H54 (cell line): ENCODE results near the gene FBXW7.

ENCODE experiments used
- DNase-seq: peaks from one replicate; pipeline ENCODE4 v3.0.0; 2011; ENCODE audit warnings: low spot score, mixed read lengths; ENCODE audit not compliant: insufficient read length
- FAIRE-seq: peaks from 3 replicates; lab custom pipeline; 2011; peaks lifted over from hg19 to GRCh38; lab: Jason Lieb, UNC
- POLR2A ChIP-seq: IDR thresholded peaks from 2 replicates; pipeline ENCODE4 v1.6.1; 2011; ENCODE audit warnings: low read depth, mild to moderate bottlenecking, low read length

FBXW7 gene

GRCh38 chr4:152392079-152392478, 143.8 kb downstream of the FBXW7 start:
- no peak for TF ChIP-seq POLR2A
- no peak for FAIRE-seq
- no peak for DNase-seq

DNA sequence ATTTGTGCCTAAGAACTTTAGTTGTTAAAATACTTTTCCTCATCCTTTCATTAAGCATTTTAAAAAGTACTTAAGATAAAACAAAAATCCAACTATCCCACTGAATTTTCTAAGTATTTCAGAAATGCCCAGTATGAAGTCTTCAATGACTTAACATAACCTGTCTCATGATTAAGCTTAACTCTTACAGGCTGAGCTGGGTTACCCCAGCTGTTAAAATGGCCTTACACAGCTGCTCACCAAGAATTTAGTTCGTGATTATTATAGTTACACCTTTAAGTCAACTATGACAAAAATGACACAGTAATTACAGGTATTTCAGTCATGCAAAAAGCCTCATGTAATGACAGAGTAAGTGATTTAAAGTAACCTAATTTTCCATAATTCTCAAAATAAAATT, 145.7 kb downstream of the FBXW7 start:
- no peak for DNase-seq
- no peak for TF ChIP-seq POLR2A
- no peak for FAIRE-seq

DNA sequence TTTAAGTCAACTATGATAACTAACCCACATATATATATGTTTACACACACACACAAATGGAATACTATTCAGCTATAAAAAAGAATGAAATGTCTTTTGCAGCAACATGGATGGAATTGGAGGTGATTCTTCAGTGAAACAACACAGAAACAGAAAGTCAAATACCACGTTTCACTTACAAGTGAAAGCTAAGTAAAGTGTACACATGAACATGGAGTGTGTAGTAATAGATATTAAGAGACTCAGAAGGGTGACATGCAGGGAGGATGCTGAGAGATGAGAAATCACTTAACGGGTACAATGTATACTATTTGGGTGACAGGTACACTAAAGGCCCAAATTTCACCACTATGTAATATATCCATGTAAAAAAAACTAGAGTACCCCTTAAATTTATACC, 146.5 kb downstream of the FBXW7 start:
- no peak for TF ChIP-seq POLR2A
- FAIRE-seq = no peak
- DNase-seq = no peak

DNA sequence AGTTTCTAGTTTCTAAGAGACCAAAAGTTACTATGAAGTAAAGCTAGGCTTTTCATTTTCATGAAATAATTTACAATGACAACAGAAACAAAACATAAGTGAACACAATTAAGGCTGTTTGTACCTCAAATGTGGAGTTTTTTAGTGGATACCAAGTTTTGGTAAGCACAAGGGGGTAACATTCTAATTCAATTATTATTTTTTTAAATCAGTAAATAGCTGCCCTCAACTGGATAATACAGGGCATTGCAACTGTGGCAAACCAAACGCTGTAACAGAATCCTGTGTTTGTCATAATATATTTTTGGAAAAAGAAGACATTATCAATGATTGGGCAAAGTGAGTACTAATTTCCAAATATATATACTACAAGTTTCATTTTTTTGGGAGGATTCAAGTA, 150.3 kb downstream of the FBXW7 start:
- no peak for FAIRE-seq
- no peak for DNase-seq
- no peak for TF ChIP-seq POLR2A

DNA sequence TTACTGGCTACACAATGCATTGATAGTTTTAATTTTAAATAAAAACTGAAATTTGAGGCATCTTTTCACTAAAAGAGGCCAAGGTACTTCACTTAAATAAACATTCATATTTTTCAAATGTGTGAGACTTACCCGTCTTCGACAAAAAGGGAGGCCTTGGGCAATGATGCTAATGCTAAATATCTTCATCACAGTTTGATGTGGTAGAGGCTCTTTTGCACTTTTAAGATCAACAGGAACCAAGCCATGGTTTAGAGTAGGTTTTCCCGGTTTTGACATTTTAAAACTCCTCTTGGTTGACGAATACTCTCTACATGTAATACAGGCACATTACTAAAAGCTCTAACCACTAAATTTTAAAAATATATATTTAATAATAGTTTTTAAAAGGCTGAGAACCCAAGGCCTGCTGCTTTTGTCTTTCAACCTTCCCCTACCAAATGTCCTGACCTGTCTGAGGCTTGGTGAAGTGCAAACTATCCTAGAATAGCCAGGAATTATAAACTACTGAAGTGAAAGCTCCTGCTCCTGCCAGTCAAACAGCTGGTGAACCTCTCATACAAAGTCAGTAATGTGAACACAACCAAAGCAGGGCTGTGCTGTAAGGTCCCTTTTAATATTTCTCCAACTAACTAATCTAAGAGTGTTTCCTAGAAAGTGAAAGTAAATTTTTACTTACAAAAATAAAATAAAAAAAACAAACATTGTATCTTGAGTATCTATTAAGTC, 153.7 kb downstream of the FBXW7 start:
- FAIRE-seq = no peak
- no peak for DNase-seq
- TF ChIP-seq POLR2A = no peak

DNA sequence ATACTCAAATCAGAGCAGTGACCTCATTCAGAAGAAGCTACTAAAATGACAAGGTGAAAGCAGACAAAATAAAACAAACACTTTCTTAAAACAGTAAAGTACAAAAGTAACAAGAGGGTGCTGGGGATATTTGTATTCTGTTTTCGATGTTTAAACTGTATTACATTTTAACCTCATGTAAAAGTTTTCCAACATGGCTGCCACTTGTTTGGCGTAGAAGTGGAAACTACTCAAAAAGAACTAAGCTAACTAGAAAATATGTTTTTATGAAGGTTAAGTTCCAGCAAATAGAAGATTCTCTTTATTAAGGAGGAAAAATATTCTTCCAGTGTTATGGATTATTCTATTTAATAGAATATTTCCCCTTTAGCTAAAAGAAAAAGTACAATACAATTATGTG, 155.0 kb downstream of the FBXW7 start:
- FAIRE-seq (no peak), DNase-seq (no peak)
- no peak for TF ChIP-seq POLR2A

GRCh38 chr4:152380185-152380584, 155.7 kb downstream of the FBXW7 start:
- no peak for TF ChIP-seq POLR2A
- FAIRE-seq = no peak

GRCh38 chr4:152374606-152375285, 161.1 kb downstream of the FBXW7 start:
- FAIRE-seq (no peak), DNase-seq (no peak)
- TF ChIP-seq POLR2A = no peak

More at GRCh38 chr4:152380185-152380584, 155.7 kb downstream of the FBXW7 start:
- DNase-seq = no peak

DNA sequence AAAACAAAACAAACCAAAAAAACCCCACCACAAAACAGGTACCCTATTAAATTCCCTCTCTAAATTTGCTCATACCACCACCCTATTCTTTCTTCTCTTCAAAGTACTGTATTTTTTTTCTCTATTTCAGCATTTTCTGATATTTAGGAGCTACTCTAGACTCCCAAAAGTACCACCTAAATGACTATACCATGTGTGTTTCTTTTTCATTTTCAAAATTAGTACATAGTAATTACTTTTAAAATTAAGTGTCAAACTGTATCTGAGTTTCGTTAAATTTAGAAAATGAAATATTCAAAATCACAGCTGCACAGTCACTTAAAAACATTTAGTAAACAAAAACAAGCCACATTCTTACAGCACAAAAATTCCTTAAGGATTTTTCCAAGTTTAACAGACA, 161.7 kb downstream of the FBXW7 start:
- no peak for FAIRE-seq
- no peak for DNase-seq
- no peak for TF ChIP-seq POLR2A

DNA sequence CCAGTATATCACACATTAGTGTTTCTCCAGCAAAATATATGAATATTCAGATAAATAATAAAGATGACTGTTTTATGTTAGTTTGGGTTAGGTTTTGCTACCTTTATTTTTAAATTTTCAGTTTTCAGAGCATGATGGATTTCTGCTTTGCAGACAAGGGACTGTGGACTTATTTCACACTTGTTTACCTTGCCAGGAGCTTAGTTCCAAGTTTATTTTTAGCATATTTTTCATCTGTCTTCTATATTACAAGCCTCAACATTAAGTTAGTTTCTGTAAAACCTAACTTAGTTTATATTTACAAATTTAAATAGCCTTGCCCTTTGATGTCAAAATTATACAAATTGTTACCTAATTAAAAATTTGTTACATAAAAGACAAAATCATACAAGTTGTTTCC, 163.4 kb downstream of the FBXW7 start:
- DNase-seq (no peak), FAIRE-seq (no peak)
- no peak for TF ChIP-seq POLR2A

DNA sequence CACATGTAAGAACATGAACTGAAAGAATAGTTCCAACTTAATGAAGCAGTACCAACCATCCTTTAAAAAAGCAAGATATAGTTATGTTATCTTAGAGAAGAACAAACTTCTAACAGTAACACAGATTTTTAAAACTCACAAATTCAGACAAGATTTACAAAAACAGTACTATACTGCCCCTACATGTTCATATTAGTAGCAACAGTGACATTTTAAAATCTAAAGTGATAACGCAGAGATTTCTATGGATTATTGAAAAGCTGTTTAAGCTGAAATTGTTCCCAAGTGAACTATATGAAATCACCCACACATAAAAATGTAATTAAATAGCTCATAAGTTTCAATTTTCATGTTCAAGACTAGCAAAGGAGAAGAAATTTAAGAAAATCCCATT, 166.0 kb downstream of the FBXW7 start:
- DNase-seq (no peak), FAIRE-seq (no peak)
- no peak for TF ChIP-seq POLR2A

DNA sequence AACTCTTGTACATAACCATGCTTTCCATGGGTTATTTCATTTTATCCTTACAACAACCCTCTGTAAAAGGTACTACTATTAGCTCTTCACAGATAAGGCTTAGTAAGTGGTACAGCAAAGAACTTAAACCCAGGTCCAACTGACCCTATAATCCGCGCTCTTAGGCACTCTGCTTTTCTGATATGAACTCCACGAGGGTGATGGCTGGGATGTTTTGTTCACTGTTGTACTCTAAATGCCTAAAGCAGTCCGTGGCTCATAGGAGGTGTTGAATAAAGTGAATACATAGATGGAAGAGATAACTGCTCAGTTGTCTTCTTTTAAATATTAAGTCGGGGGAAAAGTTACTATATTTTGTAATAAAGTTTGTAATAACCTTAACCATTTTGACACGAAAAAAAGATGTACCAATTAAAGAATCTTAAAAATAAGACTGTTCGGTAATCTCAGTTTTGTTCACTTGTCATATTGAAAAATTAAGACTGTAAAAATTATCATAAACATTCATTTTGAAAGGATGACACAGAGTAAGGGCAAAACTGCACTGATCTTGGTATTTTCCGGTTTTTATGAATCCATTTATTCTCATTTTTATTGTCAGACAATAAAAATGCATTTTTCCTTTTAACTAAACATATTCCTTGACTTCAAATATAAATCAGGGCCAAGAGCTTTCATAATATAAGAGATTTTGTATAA, 166.5 kb downstream of the FBXW7 start:
- no peak for FAIRE-seq
- no peak for DNase-seq
- no peak for TF ChIP-seq POLR2A

- no peak for DNase-seq
- no peak for TF ChIP-seq POLR2A
- no peak for FAIRE-seq
Measured at GRCh38 chr4:152368001-152368400, 167.9 kb downstream of the FBXW7 start.

- no peak for DNase-seq
- no peak for FAIRE-seq
- no peak for TF ChIP-seq POLR2A
Measured at GRCh38 chr4:152364883-152365282, 171.0 kb downstream of the FBXW7 start.

GRCh38 chr4:152364383-152364782, 171.5 kb downstream of the FBXW7 start:
- FAIRE-seq (no peak), DNase-seq (no peak)
- TF ChIP-seq POLR2A = no peak
